Activated T-cell treated with anti-CD3 and anti-CD28 coated beads for 24 hours (primary cell): ENCODE measurements around the gene CDX2.
"Not testable (repeated sequence)": the region's sequence is repeated elsewhere in the genome, so short reads cannot be mapped to it uniquely, and the experiment has no call there.

Experiments used
- DNase-seq: peaks from one replicate; pipeline ENCODE4 v3.0.0-alpha.2; 2020; ENCODE audit warnings: low read depth

Gene CDX2

GRCh38 chr13:27969082-27969865 is at the start of gene CDX2:
Gene CDX2 (minus strand): TSS chr13:27969315. CDS start chr13:27969006, 309 bp downstream.
- no peak for DNase-seq

GRCh38 chr13:28014301-28014700 is 45.2 kb upstream of the CDX2 start:
- no peak for DNase-seq

- DNase-seq = no peak
Measured at GRCh38 chr13:28013482-28013881, 44.4 kb upstream of the CDX2 start.

GRCh38 chr13:28012896-28013295 is 43.8 kb upstream of the CDX2 start:
- DNase-seq = no peak

GRCh38 chr13:28012383-28012782 is 43.3 kb upstream of the CDX2 start:
- no peak for DNase-seq

- DNase-seq = no peak
Measured at GRCh38 chr13:28010046-28010445, 40.9 kb upstream of the CDX2 start.

- not testable (repeated sequence) for DNase-seq
Measured at GRCh38 chr13:28005016-28005415, 35.9 kb upstream of the CDX2 start.

- no peak for DNase-seq
Measured at GRCh38 chr13:28002886-28003698, 34.0 kb upstream of the CDX2 start.

GRCh38 chr13:28001837-28002473 is 32.8 kb upstream of the CDX2 start:
- DNase-seq = no peak

GRCh38 chr13:28001049-28001448 is 31.9 kb upstream of the CDX2 start:
- no peak for DNase-seq

GRCh38 chr13:28000567-28000966 is 31.5 kb upstream of the CDX2 start:
- no peak for DNase-seq

- no peak for DNase-seq
Measured at GRCh38 chr13:27997904-27998522, 28.9 kb upstream of the CDX2 start.

GRCh38 chr13:27991881-27992280 is 22.8 kb upstream of the CDX2 start:
- DNase-seq = no peak

GRCh38 chr13:27988520-27988919 is 19.4 kb upstream of the CDX2 start, which contains the start of gene URAD:
Gene URAD (minus strand): TSS chr13:27988693. CDS start chr13:27988637, 56 bp downstream.
- no peak for DNase-seq

GRCh38 chr13:27985600-27985999 is 16.5 kb upstream of the CDX2 start:
- DNase-seq = no peak

GRCh38 chr13:27982361-27982760 is 13.2 kb upstream of the CDX2 start:
- no peak for DNase-seq

- DNase-seq = no peak
Measured at GRCh38 chr13:27981006-27981708, 12.0 kb upstream of the CDX2 start.

- DNase-seq = no peak
Measured at GRCh38 chr13:27980280-27980998, 11.3 kb upstream of the CDX2 start.

- DNase-seq = no peak
Measured at GRCh38 chr13:27979765-27980279, 10.7 kb upstream of the CDX2 start.

- no peak for DNase-seq
Measured at GRCh38 chr13:27979001-27979643, 10.0 kb upstream of the CDX2 start.
